KMS-11 (cell line): Measurements from ENCODE around the gene B4GALNT3.
A peak's percentile ranks its signal among the peaks of the same experiment; 100 is the strongest.

Experiments used
- H2AFZ ChIP-seq: fragments of 200-600 bp; sonication (generic); 2 replicates; pipeline ENCODE4 v1.6.1; 2016; ENCODE audit warnings: antibody characterized with exemption, mixed run types, low read depth
- H3K27ac ChIP-seq: fragments of 200-600 bp; sonication (generic); 2 replicates; pipeline ENCODE4 v1.6.1; 2016; ENCODE audit warnings: mild to moderate bottlenecking, mixed run types
- H3K27me3 ChIP-seq: fragments of 200-600 bp; sonication (generic); 2 replicates; pipeline ENCODE4 v1.6.1; 2017; ENCODE audit warnings: mild to moderate bottlenecking, low read depth, mixed run types, moderate library complexity; ENCODE audit not compliant: insufficient read depth
- H3K36me3 ChIP-seq: fragments of 200-600 bp; sonication (generic); 2 replicates; pipeline ENCODE4 v1.6.1; 2017; ENCODE audit warnings: mild to moderate bottlenecking, mixed run types; ENCODE audit not compliant: insufficient read depth
- H3K4me1 ChIP-seq: fragments of 200-600 bp; sonication (generic); 2 replicates; pipeline ENCODE4 v1.6.1; 2016; ENCODE audit warnings: mild to moderate bottlenecking, low read depth, mixed run types; ENCODE audit not compliant: poor library complexity, severe bottlenecking
- H3K4me2 ChIP-seq: fragments of 200-600 bp; sonication (generic); 2 replicates; pipeline ENCODE4 v1.7.0; 2016; ENCODE audit warnings: mild to moderate bottlenecking, mixed run types
- H3K4me3 ChIP-seq: fragments of 200-600 bp; sonication (generic); IDR thresholded peaks from 2 replicates; pipeline ENCODE4 v1.6.1; 2017; ENCODE audit warnings: low read depth, low read length, mixed read lengths; ENCODE audit not compliant: insufficient read depth
- H3K79me2 ChIP-seq: fragments of 200-600 bp; sonication (generic); 2 replicates; pipeline ENCODE4 v1.6.1; 2016; ENCODE audit warnings: low read depth, mixed run types; ENCODE audit not compliant: insufficient read depth
- H3K9ac ChIP-seq: fragments of 200-600 bp; sonication (generic); 2 replicates; pipeline ENCODE4 v1.6.1; 2016; ENCODE audit warnings: mild to moderate bottlenecking, mixed run types
- H4K20me1 ChIP-seq: fragments of 200-600 bp; sonication (generic); 2 replicates; pipeline ENCODE4 v1.6.1; 2016; ENCODE audit warnings: mild to moderate bottlenecking, mixed run types; ENCODE audit not compliant: insufficient read depth
- TF ChIP-seq, protein P1 (sequence below): fragments of 200-600 bp; sonication (generic); conservative IDR thresholded peaks from 2 replicates; pipeline ENCODE4 v1.6.1; 2017; ENCODE audit warnings: low read depth, mild to moderate bottlenecking, antibody characterized with exemption, low read length, moderate library complexity, mixed read lengths

The B4GALNT3 gene

GRCh38 chr12:544142-544541 lies 84.4 kb downstream of the B4GALNT3 start:
- Histone ChIP-seq H3K27me3 (no peaks in the 10 kb centered on the region), H3K4me3 (no peak overlapping the region), H3K4me2 (no peak overlapping the region), H3K9ac (no peak overlapping the region), H3K27ac (no peak overlapping the region), H4K20me1 (no peaks in the 10 kb centered on the region), H2AFZ (no peak overlapping the region), H3K36me3 (no peaks in the 10 kb centered on the region), H3K79me2 (no peaks in the 10 kb centered on the region), H3K4me1 (peaks cover 6% of the 10 kb centered on the region)
- TF ChIP-seq, protein P1, sequence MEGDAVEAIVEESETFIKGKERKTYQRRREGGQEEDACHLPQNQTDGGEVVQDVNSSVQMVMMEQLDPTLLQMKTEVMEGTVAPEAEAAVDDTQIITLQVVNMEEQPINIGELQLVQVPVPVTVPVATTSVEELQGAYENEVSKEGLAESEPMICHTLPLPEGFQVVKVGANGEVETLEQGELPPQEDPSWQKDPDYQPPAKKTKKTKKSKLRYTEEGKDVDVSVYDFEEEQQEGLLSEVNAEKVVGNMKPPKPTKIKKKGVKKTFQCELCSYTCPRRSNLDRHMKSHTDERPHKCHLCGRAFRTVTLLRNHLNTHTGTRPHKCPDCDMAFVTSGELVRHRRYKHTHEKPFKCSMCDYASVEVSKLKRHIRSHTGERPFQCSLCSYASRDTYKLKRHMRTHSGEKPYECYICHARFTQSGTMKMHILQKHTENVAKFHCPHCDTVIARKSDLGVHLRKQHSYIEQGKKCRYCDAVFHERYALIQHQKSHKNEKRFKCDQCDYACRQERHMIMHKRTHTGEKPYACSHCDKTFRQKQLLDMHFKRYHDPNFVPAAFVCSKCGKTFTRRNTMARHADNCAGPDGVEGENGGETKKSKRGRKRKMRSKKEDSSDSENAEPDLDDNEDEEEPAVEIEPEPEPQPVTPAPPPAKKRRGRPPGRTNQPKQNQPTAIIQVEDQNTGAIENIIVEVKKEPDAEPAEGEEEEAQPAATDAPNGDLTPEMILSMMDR = no peak

DNA sequence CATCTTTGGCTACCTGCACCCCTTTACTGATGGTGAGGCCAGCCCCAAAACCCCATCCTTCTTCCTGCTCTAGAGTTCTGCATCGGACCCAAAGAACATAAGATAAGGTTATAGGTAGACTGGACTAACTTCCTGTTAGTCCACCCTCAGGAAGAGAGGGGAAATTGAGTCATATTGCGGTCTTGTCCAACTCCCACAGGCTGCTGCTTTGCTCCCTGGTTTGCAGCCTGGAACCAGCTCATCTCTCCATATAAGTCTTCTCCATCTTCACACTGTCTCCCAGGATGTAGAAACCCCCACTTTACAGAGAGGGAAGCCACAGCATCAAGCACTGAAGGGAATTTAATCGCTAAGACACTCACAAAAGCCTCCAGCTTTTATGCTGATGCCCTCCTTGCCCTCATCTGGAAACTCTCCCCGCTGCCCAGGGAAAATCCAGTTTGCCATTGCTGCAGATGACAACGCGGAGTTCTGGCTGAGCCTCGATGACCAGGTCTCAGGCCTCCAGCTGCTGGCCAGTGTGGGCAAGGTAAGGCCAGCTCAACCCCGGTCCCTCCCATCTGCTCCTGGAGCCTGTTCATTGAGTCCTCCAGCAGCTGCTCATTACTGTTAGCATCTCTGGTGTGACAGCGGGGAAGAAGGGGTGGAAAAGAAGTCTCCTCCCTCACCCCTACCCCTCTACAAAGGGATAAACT lies 85.3 kb downstream of the B4GALNT3 start:
- no peaks in the 10 kb centered on the region for H3K36me3 ChIP-seq
- no peaks in the 10 kb centered on the region for H3K79me2 ChIP-seq
- H4K20me1 ChIP-seq = no peaks in the 10 kb centered on the region
- TF ChIP-seq, protein P1 = no peak
- no peak overlapping the region for H3K4me2 ChIP-seq
- H3K4me3 ChIP-seq = no peak overlapping the region
- H3K27me3 ChIP-seq = no peaks in the 10 kb centered on the region
- H3K4me1 ChIP-seq = peaks cover 6% of the 10 kb centered on the region
- no peak overlapping the region for H3K9ac ChIP-seq
- H2AFZ ChIP-seq = no peak overlapping the region
- H3K27ac ChIP-seq = no peak overlapping the region

DNA sequence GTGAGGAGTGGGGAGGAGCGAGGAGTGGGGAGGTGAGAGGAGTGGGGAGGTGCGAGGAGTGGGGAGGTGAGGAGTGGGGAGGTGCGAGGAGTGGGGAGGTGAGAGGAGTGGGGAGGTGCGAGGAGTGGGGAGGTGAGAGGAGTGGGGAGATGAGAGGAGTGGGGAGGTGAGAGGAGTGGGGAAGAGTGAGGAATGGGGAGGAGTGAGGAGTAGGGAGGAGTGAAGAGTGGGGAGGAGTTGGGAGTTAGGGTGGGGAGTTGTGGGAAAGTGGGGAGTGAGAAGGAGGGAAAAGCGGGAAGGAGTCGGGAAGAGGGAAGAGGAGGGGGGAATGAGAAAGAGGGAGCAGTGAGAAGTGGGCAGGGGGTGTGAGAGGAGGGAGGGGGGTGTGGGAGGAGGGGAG lies 86.1 kb downstream of the B4GALNT3 start:
- Histone ChIP-seq H3K9ac (no peak overlapping the region), H3K36me3 (no peaks in the 10 kb centered on the region), H3K4me1 (peaks cover 6% of the 10 kb centered on the region), H3K27ac (no peak overlapping the region), H3K4me2 (no peak overlapping the region), H2AFZ (no peak overlapping the region), H3K27me3 (no peaks in the 10 kb centered on the region), H3K4me3 (no peak overlapping the region), H4K20me1 (no peaks in the 10 kb centered on the region), H3K79me2 (no peaks in the 10 kb centered on the region)
- TF ChIP-seq, protein P1 = no peak

DNA sequence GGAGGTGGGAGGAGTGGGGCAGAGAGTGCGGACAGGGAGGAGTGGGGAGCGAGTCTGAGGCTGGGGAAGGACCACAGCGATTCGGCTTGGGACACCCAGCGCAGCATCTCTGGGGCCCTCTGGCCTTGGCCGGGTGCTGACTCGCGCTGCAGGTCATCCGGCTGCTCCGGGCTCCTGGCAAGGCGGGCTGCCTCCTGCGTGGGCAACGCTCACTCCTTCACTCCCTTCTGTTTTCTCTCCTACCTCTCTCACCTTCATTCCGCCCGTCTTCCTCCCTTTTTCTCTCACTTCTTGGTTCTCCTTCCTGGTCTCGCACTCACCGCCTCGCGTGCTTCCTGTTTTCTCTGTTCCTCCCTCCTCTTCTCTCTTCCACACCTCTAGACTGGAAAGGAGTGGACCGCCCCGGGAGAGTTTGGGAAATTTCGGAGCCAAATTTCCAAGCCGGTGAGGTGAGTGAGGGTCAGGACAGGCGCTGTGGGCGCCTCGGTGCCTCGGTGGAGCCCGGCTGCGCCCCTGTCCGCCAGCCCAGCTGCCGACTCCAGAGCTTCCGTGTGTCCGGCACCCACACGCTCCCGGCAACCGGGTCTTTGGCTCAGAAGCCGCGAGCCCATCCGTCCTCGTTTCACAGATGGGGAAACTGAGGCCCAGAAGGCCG lies 86.7 kb downstream of the B4GALNT3 start:
- Histone ChIP-seq H3K27ac (no peak overlapping the region), H3K9ac (no peak overlapping the region), H4K20me1 (no peaks in the 10 kb centered on the region), H3K4me3 (no peak overlapping the region), H3K79me2 (no peaks in the 10 kb centered on the region), H3K27me3 (no peaks in the 10 kb centered on the region), H2AFZ (peak overlapping the region; percentile 11; the same call in 1 of the 2 replicates), H3K4me1 (peaks cover 6% of the 10 kb centered on the region), H3K4me2 (peak overlapping the region; percentile 33), H3K36me3 (no peaks in the 10 kb centered on the region)
- TF ChIP-seq, protein P1 = no peak
